Lung (tissue), 12 donors: ENCODE measurements around the gene MDGA2. TPM values are rescaled to one million over a fixed set of nuclear protein-coding genes. Genes with fewer than 3 reads are reported as not detected.

Experiments used
- ATAC-seq: fragments of 200-7000 bp; cut with Tn5 transposase; one replicate; pipeline ENCODE4 v1.9.1; 2020; ENCODE audit warnings: moderate number of reproducible peaks; ENCODE audit not compliant: insufficient read depth, low FRiP score
- DNase-seq, 3 donors: peaks; one replicate each; pipeline ENCODE4 v3.0.0-alpha.2; 2013 to 2017
- H3K27ac ChIP-seq, 2 donors: one replicate each; pipeline ENCODE4 v1.5.1; 2013; ENCODE audit warnings: mild to moderate bottlenecking in 2 of 2, moderate library complexity in 2 of 2, control low read depth in 1 of 2, inconsistent platforms in 1 of 2, low read depth in 1 of 2, low read length in 1 of 2
- H3K27me3 ChIP-seq, 3 donors: one replicate each; pipeline ENCODE4 v1.5.1; 2013; ENCODE audit warnings: low read length in 2 of 3; ENCODE audit not compliant: control insufficient read depth in 3 of 3, insufficient read depth in 3 of 3
- H3K36me3 ChIP-seq, 4 donors: one replicate each; pipeline ENCODE4 v1.5.1; 2013; ENCODE audit warnings: low read length in 4 of 4, mild to moderate bottlenecking in 1 of 4, moderate library complexity in 1 of 4; ENCODE audit not compliant: control insufficient read depth in 4 of 4, insufficient read depth in 4 of 4
- H3K4me1 ChIP-seq, 5 donors: one replicate each; pipeline ENCODE4 v1.5.1; 2013; ENCODE audit warnings: low read length in 5 of 5, mild to moderate bottlenecking in 2 of 5, moderate library complexity in 1 of 5; ENCODE audit not compliant: control insufficient read depth in 5 of 5, insufficient read depth in 5 of 5
- H3K4me3 ChIP-seq: one replicate; pipeline ENCODE4 v1.5.1; 2013; ENCODE audit warnings: mild to moderate bottlenecking, control low read depth, moderate library complexity
- H3K9ac ChIP-seq, 2 donors: one replicate each; pipeline ENCODE4 v1.5.1; 2013; ENCODE audit warnings: low read length in 2 of 2, control low read depth in 1 of 2; ENCODE audit not compliant: insufficient read depth in 1 of 2
- H3K9me3 ChIP-seq, 4 donors: one replicate each; pipeline ENCODE4 v1.5.1; 2013; ENCODE audit warnings: low read length in 3 of 4, mild to moderate bottlenecking in 1 of 4, moderate library complexity in 1 of 4; ENCODE audit not compliant: control insufficient read depth in 4 of 4, insufficient read depth in 3 of 4
- CTCF ChIP-seq: IDR thresholded peaks from 2 replicates; pipeline ENCODE4 v1.5.1; 2012; ENCODE audit warnings: mild to moderate bottlenecking; ENCODE audit errors: control extremely low read depth, extremely low read depth
- WGBS, 2 donors: extraction: QIAGEN DNeasy Blood & Tissue Kit; methylation state at CpG; one replicate each; pipeline ENCODE4 v1.1.7; 2013; 5-methylcytosine and 5-hydroxymethylcytosine counted together
- polyA plus RNA-seq, 2 donors: library from polyadenylated mRNA; stranded (reverse); fragments of 200-250 nt; gene quantifications; one replicate each; pipeline ENCODE4 v1.2.1, GENCODE V29; 2013
- total RNA-seq, 2 donors: library from RNA; depleted of rRNA in 1 of 2; stranded (reverse); fragments of >200 nt in 1 of 2; gene quantifications; one replicate each; pipeline ENCODE4 v1.2.1, GENCODE V29; 2014 to 2021
- donor health status: control.
- donor health status: control.
- donor health status: Bipolar disorder and iron deficiency.
- donor health status: healthy.
- donor health status: DM: yes; HTN: yes; CAD: no.

MDGA2 gene
- total and polyA plus RNA-seq, 4 donors = 0.03 to 3.2 TPM; not detected in 2

GRCh38 chr14:47557894-47558293 is 117.5 kb downstream of the MDGA2 start:
- no peak for DNase-seq
- TF ChIP-seq CTCF = no peak
- no peak overlapping the region for H3K27ac ChIP-seq
- WGBS, 2 donors = 61 to 67% methylated on average over 1 of the region's 1 CpG
- no peak for ATAC-seq
- no peak overlapping the region for H3K9ac ChIP-seq
- no peaks in the 10 kb centered on the region for H3K4me1 ChIP-seq
- no peaks in the 10 kb centered on the region for H3K36me3 ChIP-seq
- H3K9me3 ChIP-seq = no peaks in the 10 kb centered on the region
- no peaks in the 10 kb centered on the region for H3K27me3 ChIP-seq
- no peak overlapping the region for H3K4me3 ChIP-seq

GRCh38 chr14:47555333-47555732 is 120.1 kb downstream of the MDGA2 start:
- DNase-seq (no peak), ATAC-seq (no peak)
- TF ChIP-seq CTCF = no peak
- no peak overlapping the region for H3K27ac ChIP-seq
- no peak overlapping the region for H3K4me3 ChIP-seq
- no peak overlapping the region for H3K9ac ChIP-seq
- no peaks in the 10 kb centered on the region for H3K36me3 ChIP-seq
- no peaks in the 10 kb centered on the region for H3K27me3 ChIP-seq
- no peaks in the 10 kb centered on the region for H3K9me3 ChIP-seq
- no peaks in the 10 kb centered on the region for H3K4me1 ChIP-seq

- DNase-seq = no peak
- Histone ChIP-seq H3K4me1 (no peaks in the 10 kb centered on the region), H3K27ac (no peak overlapping the region), H3K4me3 (no peak overlapping the region), H3K27me3 (no peaks in the 10 kb centered on the region), H3K36me3 (no peaks in the 10 kb centered on the region), H3K9me3 (no peaks in the 10 kb centered on the region), H3K9ac (no peak overlapping the region)
- WGBS, 2 donors = 72 to 74% methylated on average over 2 of the region's 2 CpGs
- TF ChIP-seq CTCF = no peak
- ATAC-seq = no peak
Measured at GRCh38 chr14:47549886-47550285, 125.5 kb downstream of the MDGA2 start.

- 72 to 88% methylated on average over 1 of the region's 1 CpG for WGBS, 2 donors
- Histone ChIP-seq H3K27me3 (no peaks in the 10 kb centered on the region), H3K9ac (no peak overlapping the region), H3K9me3 (no peaks in the 10 kb centered on the region), H3K4me3 (no peak overlapping the region), H3K4me1 (no peaks in the 10 kb centered on the region), H3K36me3 (no peaks in the 10 kb centered on the region), H3K27ac (no peak overlapping the region)
- no peak for ATAC-seq
- no peak for TF ChIP-seq CTCF
- DNase-seq = no peak
Measured at GRCh38 chr14:47543459-47543858, 131.9 kb downstream of the MDGA2 start.
